ENCODE measurements around the gene MTHFD1L. TPM values are rescaled to one million over a fixed set of nuclear protein-coding genes. Genes with fewer than 3 reads are reported as not detected.
"Not testable (repeated sequence)": the region's sequence is repeated elsewhere in the genome, so short reads cannot be mapped to it uniquely, and the experiment has no call there.

Gene MTHFD1L
- total RNA-seq, 1 experiment from 2014 or later, result 32.0 TPM

GRCh38 chr6:150861448-150862168 is 3.9 kb upstream of the MTHFD1L start:
- DNase-seq (ENCODE audit: low read depth, low spot score), result peak; percentile 54
- in situ Hi-C loops (cut with HindIII; ENCODE audit: low pct_unique_long_range_greater_than_20kb, low sequenced_read_pairs), result not testable (repeated sequence)

GRCh38 chr6:150863213-150863928 is 2.1 kb upstream of the MTHFD1L start:
- no peak for DNase-seq (ENCODE audit: low read depth, low spot score)
- in situ Hi-C loops (cut with HindIII; ENCODE audit: low pct_unique_long_range_greater_than_20kb, low sequenced_read_pairs), result no loop called here

GRCh38 chr6:150865043-150865405 is 478 bp upstream of the MTHFD1L start:
- no peak for DNase-seq (ENCODE audit: low read depth, low spot score)
- in situ Hi-C loops (cut with HindIII; ENCODE audit: low pct_unique_long_range_greater_than_20kb, low sequenced_read_pairs), result no loop called here

- DNase-seq (ENCODE audit: low read depth, low spot score), result peak; percentile 86
- in situ Hi-C loops (cut with HindIII; ENCODE audit: low pct_unique_long_range_greater_than_20kb, low sequenced_read_pairs), result no loop called here
These were observed 867 bp downstream of the MTHFD1L start for GRCh38 chr6:150866147-150866990.

GRCh38 chr6:150866991-150867501 is 1.5 kb downstream of the MTHFD1L start:
- no peak for DNase-seq (ENCODE audit: low read depth, low spot score)
- in situ Hi-C loops (cut with HindIII; ENCODE audit: low pct_unique_long_range_greater_than_20kb, low sequenced_read_pairs), result no loop called here

- in situ Hi-C loops (cut with HindIII; ENCODE audit: low pct_unique_long_range_greater_than_20kb, low sequenced_read_pairs), result no loop called here
- no peak for DNase-seq (ENCODE audit: low read depth, low spot score)
These were observed 3.3 kb downstream of the MTHFD1L start for GRCh38 chr6:150868759-150869158.

GRCh38 chr6:150874179-150874578 is 8.7 kb downstream of the MTHFD1L start:
- in situ Hi-C loops (cut with HindIII; ENCODE audit: low pct_unique_long_range_greater_than_20kb, low sequenced_read_pairs), result no loop called here
- no peak for DNase-seq (ENCODE audit: low read depth, low spot score)

GRCh38 chr6:150875841-150876240 is 10.3 kb downstream of the MTHFD1L start:
- DNase-seq (ENCODE audit: low read depth, low spot score), result no peak
- in situ Hi-C loops (cut with HindIII; ENCODE audit: low pct_unique_long_range_greater_than_20kb, low sequenced_read_pairs), result no loop called here

- in situ Hi-C loops (cut with HindIII; ENCODE audit: low pct_unique_long_range_greater_than_20kb, low sequenced_read_pairs), result no loop called here
- no peak for DNase-seq (ENCODE audit: low read depth, low spot score)
These were observed 11.1 kb downstream of the MTHFD1L start for GRCh38 chr6:150876598-150876997.

GRCh38 chr6:150877928-150878327 is 12.4 kb downstream of the MTHFD1L start:
- DNase-seq (ENCODE audit: low read depth, low spot score), result peak; percentile 49
- in situ Hi-C loops (cut with HindIII; ENCODE audit: low pct_unique_long_range_greater_than_20kb, low sequenced_read_pairs), result no loop called here

GRCh38 chr6:150878347-150879213 is 13.1 kb downstream of the MTHFD1L start:
- DNase-seq (ENCODE audit: low read depth, low spot score), result no peak
- in situ Hi-C loops (cut with HindIII; ENCODE audit: low pct_unique_long_range_greater_than_20kb, low sequenced_read_pairs), result no loop called here

GRCh38 chr6:150880336-150880735 is 14.8 kb downstream of the MTHFD1L start:
- in situ Hi-C loops (cut with HindIII; ENCODE audit: low pct_unique_long_range_greater_than_20kb, low sequenced_read_pairs), result no loop called here
- DNase-seq (ENCODE audit: low read depth, low spot score), result peak; percentile 45

- in situ Hi-C loops (cut with HindIII; ENCODE audit: low pct_unique_long_range_greater_than_20kb, low sequenced_read_pairs), result no loop called here
- DNase-seq (ENCODE audit: low read depth, low spot score), result peak; percentile 100
These were observed 16.5 kb downstream of the MTHFD1L start for GRCh38 chr6:150881911-150882481.

GRCh38 chr6:150883521-150883920 is 18.0 kb downstream of the MTHFD1L start:
- no peak for DNase-seq (ENCODE audit: low read depth, low spot score)
- in situ Hi-C loops (cut with HindIII; ENCODE audit: low pct_unique_long_range_greater_than_20kb, low sequenced_read_pairs), result no loop called here

GRCh38 chr6:150886155-150886554 is 20.7 kb downstream of the MTHFD1L start:
- in situ Hi-C loops (cut with HindIII; ENCODE audit: low pct_unique_long_range_greater_than_20kb, low sequenced_read_pairs), result no loop called here
- no peak for DNase-seq (ENCODE audit: low read depth, low spot score)

GRCh38 chr6:150887978-150888563 is 22.6 kb downstream of the MTHFD1L start:
- DNase-seq (ENCODE audit: low read depth, low spot score), result no peak
- in situ Hi-C loops (cut with HindIII; ENCODE audit: low pct_unique_long_range_greater_than_20kb, low sequenced_read_pairs), result no loop called here

GRCh38 chr6:150890346-150890745 is 24.8 kb downstream of the MTHFD1L start:
- in situ Hi-C loops (cut with HindIII; ENCODE audit: low pct_unique_long_range_greater_than_20kb, low sequenced_read_pairs), result no loop called here
- DNase-seq (ENCODE audit: low read depth, low spot score), result no peak
